PC-9 (cell line): ENCODE measurements around the gene ARMC9.

Source experiments
- EZH2 ChIP-seq: fragments of 200-600 bp; sonication (generic); IDR thresholded peaks from 2 replicates; pipeline ENCODE4 v1.8.0; 2017; ENCODE audit warnings: antibody characterized with exemption, low read depth
- TF ChIP-seq, protein P1 (sequence below): fragments of 200-600 bp; sonication (generic); conservative IDR thresholded peaks from 2 replicates; pipeline ENCODE4 v1.6.1; 2017; ENCODE audit warnings: mixed run types, antibody characterized with exemption, mild to moderate bottlenecking, moderate library complexity

DNA sequence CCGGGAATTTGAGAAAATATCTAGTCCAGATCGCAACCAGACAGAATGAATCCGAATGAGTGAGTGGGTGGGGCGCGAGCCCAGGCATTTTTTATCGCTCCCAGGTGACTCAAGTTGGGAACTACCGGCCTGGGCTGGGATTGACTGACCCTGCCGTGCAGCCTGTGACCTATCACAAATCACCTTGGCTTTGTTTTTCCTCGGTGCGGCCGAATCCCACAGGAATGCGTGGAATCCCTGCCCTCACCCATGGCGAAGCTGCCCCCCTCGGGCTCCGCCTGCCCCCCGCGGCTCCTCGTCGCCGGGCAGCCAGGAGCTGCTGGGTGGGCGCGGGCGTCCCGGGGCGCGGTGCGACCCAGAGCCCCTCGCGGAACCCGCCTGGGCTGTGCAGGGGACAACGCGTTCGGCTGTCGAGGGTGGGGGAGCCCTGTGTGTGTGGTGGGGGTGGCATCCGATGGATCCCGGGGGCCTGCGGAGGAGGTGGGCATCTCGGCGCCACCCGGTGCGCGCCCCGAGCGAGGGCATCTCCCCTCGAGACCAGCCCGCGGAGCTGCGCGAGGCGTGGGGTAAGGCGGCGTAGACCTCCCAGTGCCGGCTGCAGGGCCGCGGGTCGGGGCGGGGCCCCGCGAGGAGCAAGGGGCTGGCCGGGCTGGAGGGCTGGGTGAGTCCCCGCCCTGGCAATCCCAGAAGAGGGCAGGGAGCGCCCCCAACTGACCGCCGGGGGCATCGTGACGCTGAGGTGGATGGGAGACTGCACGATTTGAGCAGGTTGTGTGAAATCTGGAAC is 213.6 kb downstream of the ARMC9 start:
- TF ChIP-seq, protein P1, sequence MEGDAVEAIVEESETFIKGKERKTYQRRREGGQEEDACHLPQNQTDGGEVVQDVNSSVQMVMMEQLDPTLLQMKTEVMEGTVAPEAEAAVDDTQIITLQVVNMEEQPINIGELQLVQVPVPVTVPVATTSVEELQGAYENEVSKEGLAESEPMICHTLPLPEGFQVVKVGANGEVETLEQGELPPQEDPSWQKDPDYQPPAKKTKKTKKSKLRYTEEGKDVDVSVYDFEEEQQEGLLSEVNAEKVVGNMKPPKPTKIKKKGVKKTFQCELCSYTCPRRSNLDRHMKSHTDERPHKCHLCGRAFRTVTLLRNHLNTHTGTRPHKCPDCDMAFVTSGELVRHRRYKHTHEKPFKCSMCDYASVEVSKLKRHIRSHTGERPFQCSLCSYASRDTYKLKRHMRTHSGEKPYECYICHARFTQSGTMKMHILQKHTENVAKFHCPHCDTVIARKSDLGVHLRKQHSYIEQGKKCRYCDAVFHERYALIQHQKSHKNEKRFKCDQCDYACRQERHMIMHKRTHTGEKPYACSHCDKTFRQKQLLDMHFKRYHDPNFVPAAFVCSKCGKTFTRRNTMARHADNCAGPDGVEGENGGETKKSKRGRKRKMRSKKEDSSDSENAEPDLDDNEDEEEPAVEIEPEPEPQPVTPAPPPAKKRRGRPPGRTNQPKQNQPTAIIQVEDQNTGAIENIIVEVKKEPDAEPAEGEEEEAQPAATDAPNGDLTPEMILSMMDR = peak; percentile 83
- TF ChIP-seq EZH2 = no peak
